Measurements from ENCODE around the gene PFKM.

PFKM gene

GRCh38 chr12:48125985-48126384 is 6.8 kb downstream of the PFKM start:
- DNase-seq (ENCODE audit: low read depth in 1 of 2, low spot score in 1 of 2), result no peak
- Histone ChIP-seq H3K27me3 (ENCODE audit: insufficient read depth, poor library complexity, severe bottlenecking) (no peaks in the 10 kb centered on the region), H3K4me3 (replicated peaks; ENCODE audit: insufficient read depth, low read length) (no peak overlapping the region), H3K27ac (replicated peaks) (no peak overlapping the region)
- TF ChIP-seq GABPA (IDR thresholded peaks at IDR 0.05; ENCODE audit: low read depth), result no peak
- TF ChIP-seq POLR2AphosphoS5 (IDR thresholded peaks at IDR 0.05; ENCODE audit: low read depth), result no peak
- no peak for TF ChIP-seq CTCF (IDR thresholded peaks at IDR 0.05; ENCODE audit: insufficient read depth, low read length)
- TF ChIP-seq SPI1 (IDR thresholded peaks at IDR 0.05; ENCODE audit: borderline replicate concordance, low read depth), result no peak
- TF ChIP-seq REST (IDR thresholded peaks at IDR 0.05; ENCODE audit: insufficient replicate concordance, low read depth), result no peak

GRCh38 chr12:48126953-48127630 is 7.9 kb downstream of the PFKM start:
- H3K27me3 ChIP-seq (ENCODE audit: insufficient read depth, poor library complexity, severe bottlenecking), result no peaks in the 10 kb centered on the region
- no peak for DNase-seq (ENCODE audit: low read depth in 1 of 2, low spot score in 1 of 2)
- no peak for TF ChIP-seq POLR2AphosphoS5 (IDR thresholded peaks at IDR 0.05; ENCODE audit: low read depth)
- TF ChIP-seq REST (IDR thresholded peaks at IDR 0.05; ENCODE audit: insufficient replicate concordance, low read depth), result no peak
- TF ChIP-seq CTCF (IDR thresholded peaks at IDR 0.05; ENCODE audit: insufficient read depth, low read length), result no peak
- TF ChIP-seq GABPA (IDR thresholded peaks at IDR 0.05; ENCODE audit: low read depth), result no peak
- TF ChIP-seq SPI1 (IDR thresholded peaks at IDR 0.05; ENCODE audit: borderline replicate concordance, low read depth), result no peak
- H3K27ac ChIP-seq (replicated peaks), result no peak overlapping the region
- H3K4me3 ChIP-seq (replicated peaks; ENCODE audit: insufficient read depth, low read length), result no peak overlapping the region

GRCh38 chr12:48128800-48129199 is 9.6 kb downstream of the PFKM start:
- no peak overlapping the region for H3K27ac ChIP-seq (replicated peaks)
- no peaks in the 10 kb centered on the region for H3K27me3 ChIP-seq (ENCODE audit: insufficient read depth, poor library complexity, severe bottlenecking)
- no peak for TF ChIP-seq REST (IDR thresholded peaks at IDR 0.05; ENCODE audit: insufficient replicate concordance, low read depth)
- TF ChIP-seq CTCF (IDR thresholded peaks at IDR 0.05; ENCODE audit: insufficient read depth, low read length), result no peak
- TF ChIP-seq GABPA (IDR thresholded peaks at IDR 0.05; ENCODE audit: low read depth), result no peak
- TF ChIP-seq SPI1 (IDR thresholded peaks at IDR 0.05; ENCODE audit: borderline replicate concordance, low read depth), result no peak
- no peak for TF ChIP-seq POLR2AphosphoS5 (IDR thresholded peaks at IDR 0.05; ENCODE audit: low read depth)
- no peak for DNase-seq (ENCODE audit: low read depth in 1 of 2, low spot score in 1 of 2)
- no peak overlapping the region for H3K4me3 ChIP-seq (replicated peaks; ENCODE audit: insufficient read depth, low read length)
